Activated gamma-delta T cell (primary cell): Measurements from ENCODE around the gene THSD1.
"Not testable (repeated sequence)": the region's sequence is repeated elsewhere in the genome, so short reads cannot be mapped to it uniquely, and the experiment has no call there.

Experiments
- DNase-seq: peaks from one replicate; lab custom pipeline; 2025; lab: John Stamatoyannopoulos, UW

The THSD1 gene

GRCh38 chr13:52356327-52356726, 49.6 kb downstream of the THSD1 start:
- DNase-seq: no peak

DNA sequence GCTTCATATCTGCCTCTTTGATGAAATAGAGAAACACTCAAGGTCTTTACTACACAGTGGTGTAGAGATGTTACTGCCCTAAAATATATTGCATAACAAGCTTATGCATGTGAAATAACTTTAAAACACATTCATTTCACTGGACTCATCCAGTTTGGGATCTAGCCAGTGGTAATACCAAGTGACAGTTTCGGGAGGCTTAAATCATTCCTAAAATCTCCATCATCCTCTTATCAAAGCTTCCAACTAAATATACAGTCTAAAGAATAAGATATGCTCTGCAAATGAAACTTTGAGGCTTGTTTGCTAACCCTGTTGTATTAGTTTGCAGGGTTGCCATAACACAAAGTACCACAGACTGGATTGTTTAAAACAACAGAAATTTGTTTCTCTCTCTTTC, 52.8 kb downstream of the THSD1 start:
- DNase-seq: no peak

GRCh38 chr13:52348983-52349780, 56.8 kb downstream of the THSD1 start:
- no peak for DNase-seq

- DNase-seq: no peak
Measured at GRCh38 chr13:52348071-52348470, 57.9 kb downstream of the THSD1 start.

- no peak for DNase-seq
Measured at GRCh38 chr13:52345631-52346251, 60.2 kb downstream of the THSD1 start.

DNA sequence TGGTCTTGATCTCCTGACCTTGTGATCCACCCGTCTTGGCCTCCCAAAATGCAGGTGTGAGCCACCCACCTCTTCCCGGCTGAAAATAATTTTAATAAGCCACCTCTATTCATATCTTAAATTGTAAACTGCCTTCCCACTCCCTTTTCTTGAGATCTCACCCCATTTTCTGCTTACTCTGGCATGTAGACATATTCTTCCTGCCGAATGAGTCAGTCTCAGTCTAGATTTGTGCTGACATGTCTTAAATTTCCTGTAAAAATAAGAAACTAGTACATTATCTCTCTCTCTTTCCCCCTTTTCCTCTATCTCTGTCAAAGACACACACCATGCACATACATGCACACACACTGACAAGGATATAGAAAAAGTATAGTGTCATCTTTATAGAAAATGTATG, 60.9 kb downstream of the THSD1 start:
- no peak for DNase-seq

DNA sequence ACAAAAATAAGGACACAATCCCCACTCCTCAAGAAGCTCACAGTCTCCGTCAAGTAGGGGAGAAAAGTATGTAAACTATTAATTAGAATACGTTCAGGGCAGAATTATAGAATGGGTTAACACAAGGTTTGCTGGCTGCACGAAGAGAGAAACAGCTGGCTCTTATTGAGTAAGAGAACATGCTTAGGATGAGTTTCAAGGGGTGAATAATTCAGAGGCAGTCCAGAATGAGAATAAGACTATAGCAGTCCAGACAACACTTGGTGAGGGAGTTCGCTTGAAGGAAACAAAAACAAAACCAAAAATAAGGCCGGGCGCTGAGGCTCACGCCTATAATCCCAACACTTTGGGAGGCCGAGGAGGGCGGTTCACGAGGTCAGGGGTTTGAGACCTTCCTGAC, 61.9 kb downstream of the THSD1 start:
- DNase-seq: no peak

- DNase-seq: not testable (repeated sequence)
Measured at GRCh38 chr13:52342203-52342602, 63.8 kb downstream of the THSD1 start.

- not testable (repeated sequence) for DNase-seq
Measured at GRCh38 chr13:52337828-52338455, 68.0 kb downstream of the THSD1 start.

GRCh38 chr13:52334107-52334506, 71.9 kb downstream of the THSD1 start:
- not testable (repeated sequence) for DNase-seq

DNA sequence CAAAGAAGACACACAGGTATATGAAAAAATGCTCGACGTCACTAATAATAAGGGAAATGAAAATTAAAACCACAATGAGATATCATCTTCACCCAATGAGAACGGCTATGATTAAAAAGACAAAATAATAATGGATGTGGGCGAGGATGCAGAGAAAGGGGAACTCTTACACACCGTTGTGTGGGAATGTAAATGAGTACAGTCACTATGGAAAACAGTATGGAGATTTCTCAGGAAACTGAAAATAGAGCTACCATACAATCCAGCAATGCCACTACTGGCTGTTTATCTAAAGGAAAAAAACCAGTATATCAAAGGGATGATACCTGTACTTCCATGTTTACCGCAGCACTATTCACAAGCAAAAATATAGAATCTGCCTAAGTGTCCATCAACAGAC, 74.1 kb downstream of the THSD1 start:
- not testable (repeated sequence) for DNase-seq
